ENCODE data around the gene PPP6R2. TPM values are rescaled to one million over a fixed set of nuclear protein-coding genes. Genes with fewer than 3 reads are reported as not detected.

The PPP6R2 gene
- total and polyA plus RNA-seq, 2 of the 4 experiments (the other 2 are of a cell fraction) = 49.2 to 51.6 TPM

DNA sequence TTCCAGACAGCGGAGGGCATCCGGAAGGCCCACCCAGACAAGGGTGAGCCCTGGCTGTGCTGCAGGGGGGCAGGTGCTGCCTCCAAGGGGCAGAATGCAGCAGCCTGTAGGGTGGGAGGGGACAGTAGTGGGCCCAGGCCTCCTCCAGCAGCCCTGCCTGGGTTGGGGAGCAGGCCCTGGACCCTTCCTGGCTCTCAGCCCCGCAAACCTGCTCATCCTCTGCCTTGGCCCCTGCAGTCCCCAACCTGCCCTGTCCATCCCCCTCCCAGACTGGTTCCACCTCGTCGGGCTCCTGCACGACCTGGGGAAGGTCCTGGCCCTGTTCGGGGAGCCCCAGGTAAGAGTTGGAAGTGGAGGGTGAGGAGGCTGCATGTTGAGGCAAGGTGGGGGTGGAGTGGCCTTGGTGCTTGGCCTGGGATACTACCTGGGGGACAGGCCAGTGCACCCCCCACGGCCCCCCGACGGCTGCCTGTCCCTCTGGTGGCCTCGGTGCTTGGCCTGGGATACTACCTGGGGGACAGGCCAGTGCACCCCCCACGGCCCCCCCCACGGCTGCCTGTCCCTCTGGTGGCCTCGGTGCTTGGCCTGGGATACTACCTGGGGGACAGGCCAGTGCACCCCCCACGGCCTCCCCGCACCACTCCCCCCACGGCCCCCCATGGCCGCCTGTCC, 145.0 kb downstream of the PPP6R2 start:
- H2BK5ac ChIP-seq (ENCODE audit: low read depth, low read length, poor library complexity, severe bottlenecking) = no peak overlapping the region
- H3K9me1 ChIP-seq (ENCODE audit: insufficient read depth, low read length) = no peaks in the 10 kb centered on the region
- H3K18ac ChIP-seq (ENCODE audit: low read depth, low read length) = no peak overlapping the region
- H3K4me2 ChIP-seq (ENCODE audit: low read depth, low read length) = no peak overlapping the region
- no peak overlapping the region for H2BK120ac ChIP-seq (ENCODE audit: low read depth, low read length)
- no peak overlapping the region for H3K56ac ChIP-seq (ENCODE audit: extremely low read depth, insufficient read depth, low read length)
- no peak overlapping the region for H4K5ac ChIP-seq (ENCODE audit: low read depth, low read length)
- CTCF ChIA-PET = no interaction called here
- H3K4me1 ChIP-seq (ENCODE audit: control insufficient read depth, insufficient read depth, low read length) = no peaks in the 10 kb centered on the region
- no peak overlapping the region for H2BK20ac ChIP-seq (ENCODE audit: low read depth, low read length)
- no peaks in the 10 kb centered on the region for H3K9me3 ChIP-seq (ENCODE audit: control insufficient read depth, insufficient read depth, low read length)
- H3K36me3 ChIP-seq (ENCODE audit: control insufficient read depth, insufficient read depth, low read length) = peaks cover 2% of the 10 kb centered on the region; the same call in 1 of the 2 replicates
- H3K4me3 ChIP-seq (ENCODE audit: insufficient read depth, low read depth, low read length) = no peak overlapping the region
- ATAC-seq (ENCODE audit: low read depth) = no peak
- H3K79me1 ChIP-seq (ENCODE audit: low read depth in 1 of 2, low read length in 2 of 2) = no peaks in the 10 kb centered on the region
- no peak overlapping the region for H2AK9ac ChIP-seq (replicated peaks; ENCODE audit: low read depth, low read length, poor library complexity)
- no peaks in the 10 kb centered on the region; the same call in 1 of the 2 replicates for H3K27me3 ChIP-seq (ENCODE audit: control insufficient read depth, insufficient read depth, low read length)
- intact Hi-C loops (cut with micrococcal nuclease) (no loop called here), in situ Hi-C loops (cut with MboI; ENCODE audit: low sequenced_read_pairs) (no loop called here), dilution Hi-C loops (cut with HindIII; ENCODE audit: low sequenced_read_pairs, unreplicated experiment) (no loop called here)
- H3K14ac ChIP-seq (replicated peaks; ENCODE audit: low read depth, low read length) = no peak overlapping the region
- no peak overlapping the region for H2AFZ ChIP-seq (replicated peaks; ENCODE audit: low read length, poor library complexity)
- no peak overlapping the region for H3K4ac ChIP-seq (ENCODE audit: low read depth, low read length)
- whole genome bisulfite sequencing, 2 experiments (ENCODE audit: extremely low coverage in 2 of 2, insufficient read length in 1 of 2) = no CpG with 5 or more reads among the region's 18 CpGs
- no peak overlapping the region for H4K8ac ChIP-seq (ENCODE audit: low read depth in 2 of 2, low read length in 2 of 2)
- no peak overlapping the region for H2AK5ac ChIP-seq (ENCODE audit: low read depth, low read length)
- no peak overlapping the region for H3K23ac ChIP-seq (ENCODE audit: low read depth, low read length)
- POLR2A ChIA-PET (ENCODE audit: unreplicated experiment) = no interaction called here
- H4K20me1 ChIP-seq (ENCODE audit: insufficient read depth, low read length) = no peaks in the 10 kb centered on the region; the same call in 1 of the 2 replicates
- TF ChIP-seq CHD1 (IDR thresholded peaks at IDR 0.05; ENCODE audit: low read depth, low read length) (no peak), CEBPB (IDR thresholded peaks at IDR 0.05; ENCODE audit: low read depth, low read length) (no peak), MAFK (IDR thresholded peaks at IDR 0.05; ENCODE audit: low read depth, low read length) (no peak), SMC3 (IDR thresholded peaks at IDR 0.05; ENCODE audit: low read depth, low read length) (no peak), MAZ (IDR thresholded peaks at IDR 0.05; ENCODE audit: borderline replicate concordance, low read depth, low read length) (no peak), BHLHE40 (IDR thresholded peaks at IDR 0.05; ENCODE audit: low read depth, low read length) (no peak), POLR2A (IDR thresholded peaks at IDR 0.05; ENCODE audit: low read depth, low read length) (no peak), RFX5 (IDR thresholded peaks at IDR 0.05; ENCODE audit: low read depth, low read length) (no peak)
- TF ChIP-seq, protein P1, sequence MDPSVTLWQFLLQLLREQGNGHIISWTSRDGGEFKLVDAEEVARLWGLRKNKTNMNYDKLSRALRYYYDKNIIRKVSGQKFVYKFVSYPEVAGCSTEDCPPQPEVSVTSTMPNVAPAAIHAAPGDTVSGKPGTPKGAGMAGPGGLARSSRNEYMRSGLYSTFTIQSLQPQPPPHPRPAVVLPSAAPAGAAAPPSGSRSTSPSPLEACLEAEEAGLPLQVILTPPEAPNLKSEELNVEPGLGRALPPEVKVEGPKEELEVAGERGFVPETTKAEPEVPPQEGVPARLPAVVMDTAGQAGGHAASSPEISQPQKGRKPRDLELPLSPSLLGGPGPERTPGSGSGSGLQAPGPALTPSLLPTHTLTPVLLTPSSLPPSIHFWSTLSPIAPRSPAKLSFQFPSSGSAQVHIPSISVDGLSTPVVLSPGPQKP (IDR thresholded peaks at IDR 0.05; ENCODE audit: borderline replicate concordance, low read depth, low read length) = no peak
- TF ChIP-seq, protein P2, sequence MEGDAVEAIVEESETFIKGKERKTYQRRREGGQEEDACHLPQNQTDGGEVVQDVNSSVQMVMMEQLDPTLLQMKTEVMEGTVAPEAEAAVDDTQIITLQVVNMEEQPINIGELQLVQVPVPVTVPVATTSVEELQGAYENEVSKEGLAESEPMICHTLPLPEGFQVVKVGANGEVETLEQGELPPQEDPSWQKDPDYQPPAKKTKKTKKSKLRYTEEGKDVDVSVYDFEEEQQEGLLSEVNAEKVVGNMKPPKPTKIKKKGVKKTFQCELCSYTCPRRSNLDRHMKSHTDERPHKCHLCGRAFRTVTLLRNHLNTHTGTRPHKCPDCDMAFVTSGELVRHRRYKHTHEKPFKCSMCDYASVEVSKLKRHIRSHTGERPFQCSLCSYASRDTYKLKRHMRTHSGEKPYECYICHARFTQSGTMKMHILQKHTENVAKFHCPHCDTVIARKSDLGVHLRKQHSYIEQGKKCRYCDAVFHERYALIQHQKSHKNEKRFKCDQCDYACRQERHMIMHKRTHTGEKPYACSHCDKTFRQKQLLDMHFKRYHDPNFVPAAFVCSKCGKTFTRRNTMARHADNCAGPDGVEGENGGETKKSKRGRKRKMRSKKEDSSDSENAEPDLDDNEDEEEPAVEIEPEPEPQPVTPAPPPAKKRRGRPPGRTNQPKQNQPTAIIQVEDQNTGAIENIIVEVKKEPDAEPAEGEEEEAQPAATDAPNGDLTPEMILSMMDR (conservative IDR thresholded peaks at IDR 0.05; ENCODE audit: low read depth, low read length) = no peak
- no TSS peak for BruUV-seq (replicated peaks)
- H3K9ac ChIP-seq (ENCODE audit: low read depth, low read length) = no peak overlapping the region
- H2BK15ac ChIP-seq (ENCODE audit: low read depth, low read length) = no peak overlapping the region
- no peak overlapping the region for H4K91ac ChIP-seq (ENCODE audit: insufficient read depth, low read depth, low read length)
- H3K27ac ChIP-seq (ENCODE audit: insufficient read depth, low read length) = no peak overlapping the region
- no peak for DNase-seq
